Caco-2 (cell line): ENCODE measurements around the gene DTX1. TPM values are rescaled to one million over a fixed set of nuclear protein-coding genes. Genes with fewer than 3 reads are reported as not detected.

ENCODE experiments used
- BruUV-seq: library from RNA; stranded (reverse); fragments of 400-500 nt; replicated peaks from 2 replicates; lab custom pipeline; 2021; lab: Mats Ljungman, UMichigan
- CTCF ChIA-PET: fragments of 300-600 bp; sonication (Branson Sonifier 250); formaldehyde crosslinking; loops from one replicate; lab custom pipeline; 2022; ENCODE audit warnings: antibody characterized with exemption; lab: Charles Lee
- POLR2A ChIA-PET: fragments of 300-600 bp; sonication (Branson Sonifier 250); formaldehyde crosslinking; loops from one replicate; lab custom pipeline; 2022; ENCODE audit warnings: antibody characterized with exemption; lab: Charles Lee
- DNase-seq, 2 experiments: peaks; one replicate each; pipeline versions ENCODE4 v3.0.0 to v3.0.0-alpha.2; 2020 to 2022
- H3K27me3 ChIP-seq: replicated peaks from 2 replicates; pipeline ENCODE4 v1.6.0; 2011; ENCODE audit warnings: low read length; ENCODE audit not compliant: control insufficient read depth, insufficient read depth
- H3K36me3 ChIP-seq: 2 replicates; pipeline ENCODE4 v1.5.1; 2011; ENCODE audit warnings: low read length; ENCODE audit not compliant: control insufficient read depth, insufficient read depth
- H3K4me1 ChIP-seq: fragments of 250-450 bp; sonication (Bioruptor Pico); 2 replicates; pipeline ENCODE4 v1.5.1; 2020; ENCODE audit warnings: mild to moderate bottlenecking
- H3K4me3 ChIP-seq: 2 replicates; pipeline ENCODE4 v1.5.1; 2011; ENCODE audit warnings: low read depth, mild to moderate bottlenecking, control low read depth, low read length
- H3K9me3 ChIP-seq: fragments of 250-450 bp; sonication (Bioruptor Pico); 2 replicates; pipeline ENCODE4 v1.5.1; 2020; ENCODE audit warnings: mild to moderate bottlenecking, moderate library complexity
- H3K27ac Mint-ChIP-seq: one replicate; pipeline ENCODE4 v1.8.0; 2022; ENCODE audit warnings: mixed read lengths; ENCODE audit not compliant: unreplicated experiment
- H3K27me3 Mint-ChIP-seq: one replicate; pipeline ENCODE4 v1.8.0; 2022; ENCODE audit warnings: mixed read lengths; ENCODE audit not compliant: insufficient read depth, unreplicated experiment
- H3K36me3 Mint-ChIP-seq: one replicate; pipeline ENCODE4 v1.8.0; 2022; ENCODE audit warnings: mild to moderate bottlenecking, mixed read lengths; ENCODE audit not compliant: insufficient read depth, unreplicated experiment
- H3K4me1 Mint-ChIP-seq: one replicate; pipeline ENCODE4 v1.8.0; 2022; ENCODE audit warnings: low read depth, mixed read lengths; ENCODE audit not compliant: unreplicated experiment
- H3K4me3 Mint-ChIP-seq: one replicate; pipeline ENCODE4 v1.8.0; 2022; ENCODE audit warnings: mild to moderate bottlenecking, moderate library complexity, mixed read lengths; ENCODE audit not compliant: unreplicated experiment
- H3K9me3 Mint-ChIP-seq: one replicate; pipeline ENCODE4 v1.8.0; 2022; ENCODE audit warnings: mixed read lengths; ENCODE audit not compliant: unreplicated experiment
- CTCF ChIP-seq, 2 experiments: fragments of 200-600 bp in 1 of 2; IDR thresholded peaks; 1 replicate in 1 of 2; 2 replicates in 1 of 2; pipeline versions ENCODE4 v1.5.1 to v1.8.0; 2011 to 2022; ENCODE audit warnings: antibody characterized with exemption in 1 of 2, control low read depth in 1 of 2, inconsistent platforms in 1 of 2, low read depth in 1 of 2, low read length in 1 of 2, mild to moderate bottlenecking in 1 of 2, moderate library complexity in 1 of 2; ENCODE audit not compliant: insufficient read depth in 1 of 2, severe bottlenecking in 1 of 2, unreplicated experiment in 1 of 2
- intact Hi-C: fragments of 100-400 bp; cut with micrococcal nuclease; formaldehyde crosslinking; loops from one replicate; pipeline ENCODE4 v1.10.0; 2022; ENCODE audit not compliant: unreplicated experiment
- total RNA-seq: library from RNA; stranded (reverse); gene quantifications from 2 replicates; pipeline ENCODE4 v1.2.3, GENCODE V29; 2022

Gene DTX1
- total RNA-seq, 1 experiment from 2014 or later = not detected

- H3K4me3 ChIP-seq = no peak overlapping the region
- no peaks in the 10 kb centered on the region for H3K4me1 ChIP-seq
- H3K9me3 ChIP-seq = no peaks in the 10 kb centered on the region
- intact Hi-C loops = loop anchor here (1.0 kb wide), 3 partner anchors 50 to 126 kb away; no protein-coding TSS in a partner anchor
- BruUV-seq = no TSS peak
- H3K27me3 ChIP-seq = no peaks in the 10 kb centered on the region
- peaks cover 10% of the 10 kb centered on the region for H3K27me3 Mint-ChIP-seq
- H3K36me3 Mint-ChIP-seq = no peaks in the 10 kb centered on the region
- peak; percentile 74 to 80 for TF ChIP-seq CTCF (IDR thresholded peaks at IDR 0.05; ENCODE audit: insufficient read depth in 1 of 2, low read depth in 1 of 2, low read length in 1 of 2, severe bottlenecking in 1 of 2, unreplicated experiment in 1 of 2)
- ChIA-PET POLR2A (no interaction called here), CTCF (interaction anchor here (1.3 kb wide), 1 partner anchor 104 kb away, joined by 8 read pairs; no protein-coding TSS in a partner anchor)
- H3K36me3 ChIP-seq = no peaks in the 10 kb centered on the region
- peak; percentile 52 to 71 for DNase-seq
- no peak overlapping the region for H3K4me3 Mint-ChIP-seq
- H3K4me1 Mint-ChIP-seq = no peaks in the 10 kb centered on the region
- no peaks in the 10 kb centered on the region for H3K9me3 Mint-ChIP-seq
- H3K27ac Mint-ChIP-seq = no peak overlapping the region
Observed at GRCh38 chr12:113048716-113049127, 7.8 kb upstream of the DTX1 start.

DNA sequence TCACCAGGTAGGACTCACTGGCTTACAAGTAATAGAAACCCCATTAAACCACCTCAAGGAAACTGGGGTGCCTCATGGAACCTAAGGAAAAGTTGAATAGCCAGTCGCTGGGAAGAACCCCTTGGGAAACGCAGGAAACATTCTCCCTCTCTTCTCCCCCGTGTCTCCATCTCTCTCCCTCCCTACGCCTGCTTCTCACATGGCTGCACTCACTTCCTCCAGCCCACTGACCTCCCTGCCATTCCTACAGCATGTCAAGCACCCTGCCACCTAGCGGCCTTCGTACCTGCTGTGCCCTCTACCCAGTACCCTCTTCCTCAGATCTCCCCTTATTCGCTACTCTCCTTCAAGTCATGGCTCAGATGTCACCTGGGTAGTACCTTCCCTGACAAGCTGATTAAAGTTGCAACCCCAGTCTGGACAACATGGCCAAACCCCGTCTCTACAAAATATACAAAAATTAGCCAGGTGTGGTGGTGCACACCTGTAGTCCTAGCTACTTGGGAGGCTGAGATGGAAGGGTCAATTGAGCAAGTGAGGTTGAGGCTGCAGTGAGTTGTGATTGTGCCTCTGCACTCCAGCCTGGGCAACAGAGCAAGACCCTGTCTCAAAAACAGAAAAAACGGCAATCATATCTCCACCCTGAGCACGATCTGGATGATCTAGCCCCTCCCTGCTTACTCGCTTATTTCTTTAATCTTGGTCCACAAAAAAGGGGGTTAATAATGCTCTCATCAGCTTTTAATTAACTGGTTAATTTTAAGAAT, 6.4 kb upstream of the DTX1 start:
- intact Hi-C loops = no loop called here
- POLR2A ChIA-PET = no interaction called here
- CTCF ChIA-PET = no interaction called here
- no peak overlapping the region for H3K4me3 ChIP-seq
- no peaks in the 10 kb centered on the region for H3K4me1 ChIP-seq
- no peaks in the 10 kb centered on the region for H3K36me3 Mint-ChIP-seq
- H3K4me3 Mint-ChIP-seq = peak overlapping the region; percentile 2
- peak; percentile 27 to 48 for DNase-seq
- BruUV-seq = no TSS peak
- peak in 1 of 2 experiments; percentile 30 for TF ChIP-seq CTCF (IDR thresholded peaks at IDR 0.05; ENCODE audit: insufficient read depth in 1 of 2, low read depth in 1 of 2, low read length in 1 of 2, severe bottlenecking in 1 of 2, unreplicated experiment in 1 of 2)
- H3K36me3 ChIP-seq = no peaks in the 10 kb centered on the region
- no peaks in the 10 kb centered on the region for H3K9me3 Mint-ChIP-seq
- H3K27me3 Mint-ChIP-seq = peaks cover 13% of the 10 kb centered on the region
- no peaks in the 10 kb centered on the region for H3K4me1 Mint-ChIP-seq
- no peaks in the 10 kb centered on the region for H3K9me3 ChIP-seq
- no peaks in the 10 kb centered on the region for H3K27me3 ChIP-seq
- H3K27ac Mint-ChIP-seq = no peak overlapping the region

- H3K27me3 ChIP-seq = no peaks in the 10 kb centered on the region
- no peaks in the 10 kb centered on the region for H3K36me3 Mint-ChIP-seq
- H3K9me3 Mint-ChIP-seq = no peaks in the 10 kb centered on the region
- no peak for TF ChIP-seq CTCF (IDR thresholded peaks at IDR 0.05; ENCODE audit: insufficient read depth in 1 of 2, low read depth in 1 of 2, low read length in 1 of 2, severe bottlenecking in 1 of 2, unreplicated experiment in 1 of 2)
- intact Hi-C loops = no loop called here
- H3K36me3 ChIP-seq = no peaks in the 10 kb centered on the region
- H3K9me3 ChIP-seq = no peaks in the 10 kb centered on the region
- ChIA-PET CTCF (no interaction called here), POLR2A (no interaction called here)
- no peak for DNase-seq
- H3K4me3 ChIP-seq = no peak overlapping the region
- BruUV-seq = no TSS peak
- H3K27ac Mint-ChIP-seq = no peak overlapping the region
- H3K4me1 Mint-ChIP-seq = no peaks in the 10 kb centered on the region
- peaks cover 8% of the 10 kb centered on the region for H3K27me3 Mint-ChIP-seq
- no peak overlapping the region for H3K4me3 Mint-ChIP-seq
- H3K4me1 ChIP-seq = no peaks in the 10 kb centered on the region
Observed at GRCh38 chr12:113050795-113051194, 5.7 kb upstream of the DTX1 start.
